Subcutaneous adipose tissue (tissue), 4 donors: ENCODE results near the gene PRAMEF8. TPM values are rescaled to one million over a fixed set of nuclear protein-coding genes. Genes with fewer than 3 reads are reported as not detected.
"Not testable (repeated sequence)": the region's sequence is repeated elsewhere in the genome, so short reads cannot be mapped to it uniquely, and the experiment has no call there.

Experiments
- small RNA-seq: library from RNA; depleted of rRNA; stranded (forward); fragments of <200 nt; gene quantifications from one replicate; pipeline ENCODE3, GENCODE V24; 2016
- total RNA-seq, 4 donors: library from RNA; depleted of rRNA; stranded (reverse); fragments of >200 nt; gene quantifications; one replicate each; pipeline ENCODE4 v1.1.0, GENCODE V29; 2016
- TF ChIP-seq, protein P1 (sequence below): fragments of 450-650 bp; IDR thresholded peaks from one replicate; pipeline ENCODE4 v1.5.1; 2016; ENCODE audit warnings: low read depth, mild to moderate bottlenecking, control low read depth, antibody characterized with exemption, moderate library complexity

PRAMEF8 gene
- total RNA-seq = not detected

DNA sequence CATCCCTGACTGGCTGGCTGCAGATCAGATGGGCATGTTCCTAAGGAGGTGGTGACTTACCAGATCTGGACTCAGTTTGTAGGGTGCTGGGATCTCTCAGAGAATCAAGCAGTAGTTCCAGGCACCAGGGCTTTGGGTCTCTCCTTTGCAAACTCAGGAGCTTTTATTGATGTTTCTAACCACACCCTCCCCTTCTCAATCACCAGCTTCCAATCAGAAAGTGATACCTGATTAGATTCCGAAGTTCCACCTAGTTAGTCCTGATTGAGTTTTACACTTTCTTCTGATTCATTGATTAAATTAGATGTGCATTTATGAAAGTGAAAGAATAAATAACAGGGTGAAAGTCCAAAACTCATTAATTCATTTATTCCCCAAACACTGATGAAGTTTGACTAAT lies at the start of gene PRAMEF8:
Gene PRAMEF8 (minus strand): TSS at position 101 of the 400 bp plus-strand sequence. CDS start 1,046 bp downstream, outside the sequence.
- TF ChIP-seq, protein P1, sequence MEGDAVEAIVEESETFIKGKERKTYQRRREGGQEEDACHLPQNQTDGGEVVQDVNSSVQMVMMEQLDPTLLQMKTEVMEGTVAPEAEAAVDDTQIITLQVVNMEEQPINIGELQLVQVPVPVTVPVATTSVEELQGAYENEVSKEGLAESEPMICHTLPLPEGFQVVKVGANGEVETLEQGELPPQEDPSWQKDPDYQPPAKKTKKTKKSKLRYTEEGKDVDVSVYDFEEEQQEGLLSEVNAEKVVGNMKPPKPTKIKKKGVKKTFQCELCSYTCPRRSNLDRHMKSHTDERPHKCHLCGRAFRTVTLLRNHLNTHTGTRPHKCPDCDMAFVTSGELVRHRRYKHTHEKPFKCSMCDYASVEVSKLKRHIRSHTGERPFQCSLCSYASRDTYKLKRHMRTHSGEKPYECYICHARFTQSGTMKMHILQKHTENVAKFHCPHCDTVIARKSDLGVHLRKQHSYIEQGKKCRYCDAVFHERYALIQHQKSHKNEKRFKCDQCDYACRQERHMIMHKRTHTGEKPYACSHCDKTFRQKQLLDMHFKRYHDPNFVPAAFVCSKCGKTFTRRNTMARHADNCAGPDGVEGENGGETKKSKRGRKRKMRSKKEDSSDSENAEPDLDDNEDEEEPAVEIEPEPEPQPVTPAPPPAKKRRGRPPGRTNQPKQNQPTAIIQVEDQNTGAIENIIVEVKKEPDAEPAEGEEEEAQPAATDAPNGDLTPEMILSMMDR = not testable (repeated sequence)

DNA sequence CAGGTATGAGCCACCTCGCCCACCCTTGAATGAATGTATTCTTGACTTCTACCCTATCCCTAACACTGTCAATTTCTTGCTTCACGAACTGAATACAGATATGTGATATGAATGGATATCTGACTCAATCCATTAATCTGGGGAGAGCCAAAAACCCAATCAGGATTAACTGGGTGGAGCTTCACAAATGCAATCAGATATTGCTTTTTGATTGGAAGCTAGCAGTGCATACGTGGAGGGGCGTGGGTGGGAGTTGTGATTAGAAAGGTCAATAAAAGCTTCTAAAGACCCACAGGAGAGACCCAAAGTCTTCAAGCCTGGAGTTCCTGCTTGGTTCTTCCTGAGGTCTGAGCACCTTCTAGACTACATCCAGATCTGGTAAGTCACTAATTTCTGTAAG lies 30.3 kb upstream of the PRAMEF8 start, which contains the start of gene PRAMEF15:
Gene PRAMEF15 (plus strand): TSS at position 301 of the 400 bp plus-strand sequence. CDS start 2,827 bp downstream, outside the sequence.
- TF ChIP-seq, protein P1 = not testable (repeated sequence)

DNA sequence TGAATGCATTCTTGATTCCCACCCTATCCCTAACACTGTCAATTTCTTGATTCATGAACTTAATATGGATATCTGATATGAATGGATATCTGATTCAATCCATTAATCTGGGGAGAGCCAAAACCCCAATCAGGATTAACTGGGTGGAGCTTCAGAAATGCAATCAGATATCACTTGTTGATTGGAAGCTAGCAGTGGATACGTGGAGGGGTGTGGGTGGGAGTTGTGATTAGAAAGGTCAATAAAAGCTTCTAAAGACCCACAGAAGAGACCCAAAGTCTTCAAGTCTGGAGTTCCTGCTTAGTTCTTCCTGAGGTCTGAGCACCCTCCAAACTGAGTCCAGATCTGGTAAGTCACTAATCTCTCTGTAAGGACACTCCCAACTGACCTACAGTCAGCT lies 18.3 kb upstream of the PRAMEF8 start, which contains the start of gene PRAMEF33:
Gene PRAMEF33 (plus strand): TSS at position 301 of the 400 bp plus-strand sequence. CDS start 2,416 bp downstream, outside the sequence.
- TF ChIP-seq, protein P1 = not testable (repeated sequence)

DNA sequence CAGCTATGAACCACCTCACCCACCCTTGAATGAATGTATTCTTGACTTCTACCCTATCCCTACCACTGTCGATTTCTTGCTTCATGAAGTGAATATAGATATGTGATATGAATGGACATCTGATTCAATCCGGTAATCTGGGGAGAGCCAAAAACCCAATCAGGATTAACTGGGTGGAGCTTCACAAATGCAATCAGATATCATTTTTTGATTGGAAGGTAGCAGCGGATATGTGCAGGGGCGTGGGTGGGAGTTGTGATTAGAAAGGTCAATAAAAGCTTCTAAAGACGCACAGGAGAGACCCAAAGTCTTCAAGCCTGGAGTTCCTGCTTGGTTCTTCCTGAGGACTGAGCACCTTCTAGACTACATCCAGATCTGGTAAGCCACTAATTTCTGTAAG lies 31.0 kb downstream of the PRAMEF8 start, which contains the start of gene PRAMEF5:
Gene PRAMEF5 (plus strand): TSS at position 301 of the 400 bp plus-strand sequence. CDS start 5,071 bp downstream, outside the sequence.
- TF ChIP-seq, protein P1 = not testable (repeated sequence)

Small RNAs within 50 kb of the gene (small RNA-seq; reads per million reads assigned to genes)
- gene RNU6-771P = not detected

Other genes with a start within 250 kb of the PRAMEF8 start
- gene PRAMEF27, start 228.6 kb downstream of the PRAMEF8 start, total RNA-seq = not detected
- not detected for gene HNRNPCL3, start 224.4 kb downstream of the PRAMEF8 start, total RNA-seq
- not detected for gene PRAMEF25, start 214.4 kb downstream of the PRAMEF8 start, total RNA-seq
- not detected for gene HNRNPCL2, start 168.3 kb downstream of the PRAMEF8 start, total RNA-seq
- gene PRAMEF26, start 129.1 kb downstream of the PRAMEF8 start, total RNA-seq = not detected
- not detected for gene HNRNPCL4, start 119.5 kb downstream of the PRAMEF8 start, total RNA-seq
- not detected for gene PRAMEF9, start 113.3 kb downstream of the PRAMEF8 start, total RNA-seq
- gene PRAMEF13, start 83.7 kb downstream of the PRAMEF8 start, total RNA-seq = not detected
- not detected for gene PRAMEF18, start 59.0 kb downstream of the PRAMEF8 start, total RNA-seq
- not detected for gene PRAMEF5, start 30.9 kb downstream of the PRAMEF8 start, total RNA-seq
- gene PRAMEF33, start 18.4 kb upstream of the PRAMEF8 start, total RNA-seq = not detected
- gene PRAMEF15, start 30.4 kb upstream of the PRAMEF8 start, total RNA-seq = not detected
- gene PRAMEF14, start 62.0 kb upstream of the PRAMEF8 start, total RNA-seq = not detected
- gene PRAMEF19, start 86.8 kb upstream of the PRAMEF8 start, total RNA-seq = not detected
- not detected for gene PRAMEF17, start 104.5 kb upstream of the PRAMEF8 start, total RNA-seq
- gene PRAMEF20, start 125.3 kb upstream of the PRAMEF8 start, total RNA-seq = not detected
- gene LRRC38, start 228.9 kb upstream of the PRAMEF8 start, total RNA-seq = not detected